NCI-H82 treated with DMSO at 0.1 percent for 48 hours (cell line): ENCODE measurements around the gene HIVEP3.

Source experiments
- DNase-seq: peaks from one replicate; lab custom pipeline; 2025; ENCODE audit not compliant: unreplicated experiment; lab: John Stamatoyannopoulos, UW

The HIVEP3 gene

GRCh38 chr1:41874903-41875411 lies 43.8 kb downstream of the HIVEP3 start:
- DNase-seq, result no peak

DNA sequence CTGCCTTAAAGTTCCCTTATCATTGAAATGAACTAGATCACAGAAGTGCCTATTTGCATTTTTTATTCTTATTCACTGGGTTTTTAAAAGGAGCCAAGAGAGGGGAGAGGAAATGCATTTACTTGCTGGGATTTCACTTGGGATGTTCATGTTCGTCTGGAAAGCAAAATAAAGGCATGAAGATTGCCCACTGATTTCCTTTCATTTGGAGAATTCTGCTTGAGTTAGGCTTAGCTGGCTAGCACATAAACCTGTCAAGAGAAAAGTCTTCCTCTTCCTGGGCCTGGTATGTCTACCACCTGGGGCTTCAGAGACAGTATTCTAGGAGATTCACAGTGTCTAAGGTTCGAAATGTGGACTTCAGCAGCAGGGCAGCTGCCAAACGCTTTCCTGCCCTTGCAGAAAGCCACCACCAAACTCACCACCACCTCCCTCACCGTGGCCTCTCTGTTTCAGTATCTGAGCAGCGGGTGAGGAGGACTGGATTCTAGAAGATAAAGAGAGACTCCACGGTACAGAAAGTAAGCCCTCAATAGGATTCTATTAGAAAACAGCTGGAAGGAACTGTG lies 44.5 kb downstream of the HIVEP3 start:
- no peak for DNase-seq

DNA sequence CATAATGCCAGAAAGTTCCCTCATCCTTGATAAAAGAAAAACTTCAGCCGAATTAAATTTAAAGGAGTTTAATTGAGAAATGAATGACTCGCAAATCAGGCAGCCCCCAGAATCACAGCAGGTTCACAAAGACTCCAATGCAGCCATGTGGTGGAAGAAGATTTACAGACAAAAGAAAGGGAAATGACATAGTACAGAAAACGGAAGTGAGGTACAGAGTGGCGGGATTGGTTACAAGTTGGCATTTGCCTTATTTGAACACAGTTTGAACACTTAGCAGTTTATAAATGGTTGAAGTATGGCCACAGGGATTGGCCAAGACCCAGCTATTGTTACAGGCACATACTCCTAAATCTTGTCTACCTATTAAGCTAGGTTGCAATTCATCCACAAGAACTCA lies 46.6 kb downstream of the HIVEP3 start:
- DNase-seq, result no peak

DNA sequence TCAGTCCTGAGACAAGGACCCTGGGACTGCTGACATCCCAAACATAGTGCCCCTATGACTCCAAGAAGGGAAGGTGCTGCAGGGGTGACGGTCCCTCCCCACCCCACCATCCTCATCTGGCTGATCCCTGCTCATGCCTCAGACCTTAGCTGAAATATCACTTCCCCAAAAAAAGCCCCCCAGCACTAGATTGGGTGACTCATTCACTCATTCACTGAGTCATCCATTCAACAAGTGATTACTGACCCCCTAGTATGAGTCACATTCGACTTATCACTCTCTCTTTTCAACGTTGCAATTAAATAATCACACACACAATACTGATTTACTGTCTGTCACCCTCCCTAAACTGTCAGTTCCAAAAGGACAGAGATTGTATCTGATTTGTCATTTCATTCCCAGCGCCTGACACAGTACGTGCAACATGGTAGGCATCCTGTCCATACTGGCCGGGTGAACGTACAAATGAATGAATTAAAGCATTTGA lies 48.6 kb downstream of the HIVEP3 start:
- no peak for DNase-seq

GRCh38 chr1:41868241-41868998 lies 50.3 kb downstream of the HIVEP3 start:
- no peak for DNase-seq

- DNase-seq, result no peak
Measured at GRCh38 chr1:41866285-41866684, 52.4 kb downstream of the HIVEP3 start.

GRCh38 chr1:41864471-41865040 lies 54.2 kb downstream of the HIVEP3 start:
- DNase-seq, result peak; percentile 96

- DNase-seq, result peak; percentile 58
Measured at GRCh38 chr1:41863718-41864117, 55.0 kb downstream of the HIVEP3 start.

GRCh38 chr1:41862384-41863221 lies 56.1 kb downstream of the HIVEP3 start:
- DNase-seq, result no peak

DNA sequence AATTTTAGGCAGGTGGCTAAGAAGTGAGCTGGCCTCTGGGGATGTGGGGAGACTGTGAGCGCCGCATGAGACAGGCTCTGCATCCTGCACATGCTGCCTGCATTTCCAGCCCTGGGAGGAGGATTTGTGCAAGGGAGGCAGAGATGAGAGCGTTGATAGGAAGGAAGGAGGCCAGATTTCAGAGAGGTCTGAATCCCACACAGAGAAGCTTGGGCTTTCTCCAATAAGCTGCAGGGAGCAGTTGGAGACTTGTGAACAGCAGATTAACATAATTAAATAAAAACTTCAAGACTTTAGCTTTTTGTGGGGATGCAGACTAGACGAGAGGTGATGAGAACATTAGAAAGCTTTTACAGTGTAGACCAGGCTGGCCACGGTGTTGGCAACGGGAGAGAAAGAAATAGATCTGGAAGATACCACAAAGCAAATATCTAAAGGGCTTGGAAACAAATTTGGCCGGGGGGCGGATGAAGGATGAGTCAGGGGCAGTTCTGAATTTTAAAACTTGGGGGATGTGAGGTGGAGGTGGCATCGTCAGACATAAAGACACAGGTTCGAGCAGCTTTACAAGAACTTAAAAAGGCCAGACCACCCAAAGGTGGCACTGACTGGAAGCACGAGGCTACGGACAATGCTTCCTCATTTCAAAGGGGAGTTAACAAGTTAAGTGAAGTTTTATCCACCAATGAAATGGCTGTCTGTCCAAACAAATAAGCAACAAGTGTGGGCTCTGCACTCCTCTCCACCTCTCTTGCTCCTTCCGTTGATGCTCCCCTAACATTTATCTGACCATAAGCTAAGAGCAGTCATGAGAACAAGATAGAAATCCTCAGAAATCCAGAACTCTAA lies 57.0 kb downstream of the HIVEP3 start:
- no peak for DNase-seq

DNA sequence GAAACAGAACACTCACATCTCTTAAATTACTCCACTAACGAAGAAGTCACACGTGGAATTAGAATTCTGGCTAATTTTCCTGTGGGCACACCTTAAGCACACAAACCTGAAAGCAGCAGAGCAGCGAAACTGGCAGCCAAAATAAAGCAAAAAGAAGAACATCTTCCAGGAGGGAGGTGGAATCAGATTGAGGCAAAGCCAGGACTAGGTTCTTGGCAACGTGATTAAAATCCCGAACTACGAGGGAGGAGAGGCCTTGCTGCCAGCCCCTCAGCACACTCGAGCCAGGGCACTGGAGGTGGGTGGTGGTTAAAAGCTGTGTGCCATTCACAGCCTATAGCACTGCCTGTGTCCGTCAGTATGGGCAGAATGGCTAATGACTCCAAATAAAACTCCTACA lies 58.0 kb downstream of the HIVEP3 start:
- no peak for DNase-seq

DNA sequence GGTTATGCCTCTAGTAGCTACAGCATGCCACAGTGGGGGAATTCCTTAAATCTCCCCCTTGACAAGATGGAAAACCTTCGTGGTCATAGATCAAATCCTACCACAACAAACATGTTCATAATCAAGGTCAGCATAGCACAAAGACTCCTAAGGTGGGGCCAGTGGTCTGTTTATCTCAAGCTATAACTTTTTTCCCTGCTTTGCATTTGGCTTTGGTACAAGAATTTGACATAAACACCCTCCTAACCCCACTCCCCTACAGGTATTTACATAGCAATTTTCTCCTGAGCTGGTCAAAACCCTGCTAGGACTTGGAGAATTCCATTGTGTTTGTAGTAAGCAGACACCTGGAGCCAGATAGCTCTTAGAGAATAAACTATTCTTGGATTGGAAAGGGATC lies 58.5 kb downstream of the HIVEP3 start:
- no peak for DNase-seq

DNA sequence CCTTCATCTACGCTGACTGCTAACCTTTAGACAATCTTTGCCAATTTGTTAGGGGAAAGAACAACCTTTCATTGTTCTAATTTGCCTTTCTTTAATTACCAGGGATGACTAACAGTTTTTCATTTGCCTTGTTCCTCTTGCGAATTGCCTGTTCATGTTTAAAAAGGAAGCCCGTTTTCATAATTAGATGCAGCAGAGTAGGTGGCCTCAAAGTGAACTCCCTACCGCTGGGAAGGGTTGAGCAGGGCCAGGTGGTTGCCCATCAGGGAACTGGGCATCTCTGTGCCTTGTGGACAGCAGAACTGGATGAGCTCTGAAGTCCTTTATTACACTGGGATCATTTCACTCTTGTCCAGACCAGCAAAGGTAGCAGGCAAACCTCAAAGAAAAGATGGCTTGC lies 59.0 kb downstream of the HIVEP3 start:
- no peak for DNase-seq

GRCh38 chr1:41856944-41857285 lies 61.8 kb downstream of the HIVEP3 start:
- no peak for DNase-seq

DNA sequence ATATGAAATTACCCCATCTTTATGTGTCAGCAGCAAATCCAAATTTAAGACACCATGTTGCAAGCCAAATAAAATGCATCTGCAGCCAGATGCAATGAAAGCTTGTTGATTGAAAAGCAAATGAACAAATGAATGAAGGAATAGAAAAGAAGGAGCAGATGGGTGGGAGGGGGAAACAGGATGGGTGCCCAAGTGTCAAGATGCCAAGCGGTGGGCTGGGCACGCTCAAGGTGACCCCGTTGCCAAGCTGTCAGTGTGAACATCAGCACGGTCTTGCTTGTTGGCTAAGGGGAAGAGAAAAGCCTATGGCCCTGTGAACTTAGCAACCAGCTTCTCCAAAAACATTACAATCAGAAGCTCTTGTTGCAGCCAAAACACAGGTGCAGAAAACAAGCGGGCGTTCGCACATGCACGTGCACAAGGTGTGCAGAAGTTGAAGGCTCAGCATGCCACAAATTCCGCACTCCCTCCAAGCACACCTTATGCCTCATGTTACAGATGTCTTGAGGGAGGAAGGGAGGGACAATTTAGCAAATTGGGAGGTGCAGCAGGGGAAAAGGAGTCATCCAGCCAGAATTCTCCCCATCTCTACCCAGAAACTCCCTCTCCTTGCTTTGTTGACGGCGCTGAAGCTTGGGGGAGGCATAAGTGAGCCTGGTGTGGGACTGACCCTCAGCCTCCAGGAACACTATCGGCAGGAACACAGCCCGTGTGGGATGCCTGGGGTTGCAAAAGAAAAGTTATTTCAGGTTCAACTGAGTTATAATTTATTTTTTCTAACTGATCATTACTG lies 62.4 kb downstream of the HIVEP3 start:
- DNase-seq, result no peak

- no peak for DNase-seq
Measured at GRCh38 chr1:41855713-41856112, 63.0 kb downstream of the HIVEP3 start.

DNA sequence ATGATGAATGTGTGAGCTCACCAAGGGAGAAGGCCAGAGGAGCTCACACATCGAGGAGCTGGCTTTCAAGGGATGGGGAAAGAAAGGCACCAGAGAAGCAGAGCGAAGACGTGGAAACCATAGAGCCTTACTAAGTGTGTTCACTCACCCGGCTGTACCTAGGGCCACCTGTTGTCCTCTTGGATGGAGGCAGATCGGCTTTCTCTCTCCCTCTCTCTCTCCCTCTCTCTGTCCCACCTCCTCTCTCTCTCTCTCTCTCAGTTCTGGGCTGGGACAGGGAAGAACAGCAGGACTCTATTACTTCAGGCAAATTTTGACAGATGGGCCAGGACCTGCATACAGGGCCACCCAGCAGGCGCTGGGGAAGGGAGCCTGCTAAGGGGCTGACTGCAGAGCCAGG lies 64.8 kb downstream of the HIVEP3 start:
- no peak for DNase-seq

DNA sequence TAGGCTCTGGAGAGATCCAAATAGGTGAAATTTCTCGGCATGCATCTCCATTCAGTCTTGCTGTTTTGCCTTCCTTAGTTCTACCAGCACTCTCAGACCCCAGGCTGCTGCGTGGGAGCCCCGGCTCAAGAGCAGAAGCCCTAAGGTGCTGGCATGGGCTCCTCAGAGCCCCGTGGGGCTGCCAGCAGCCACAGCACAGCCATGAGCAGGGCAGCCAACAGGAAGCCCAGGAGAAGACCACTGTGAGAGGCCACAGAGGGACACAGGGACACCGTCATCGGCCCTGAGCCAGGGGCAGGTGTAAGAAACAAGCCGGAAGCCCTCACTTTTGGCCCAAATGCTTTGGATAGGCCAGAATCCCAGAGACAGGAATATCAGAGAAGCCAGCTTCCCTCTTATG lies 66.6 kb downstream of the HIVEP3 start:
- DNase-seq, result no peak

DNA sequence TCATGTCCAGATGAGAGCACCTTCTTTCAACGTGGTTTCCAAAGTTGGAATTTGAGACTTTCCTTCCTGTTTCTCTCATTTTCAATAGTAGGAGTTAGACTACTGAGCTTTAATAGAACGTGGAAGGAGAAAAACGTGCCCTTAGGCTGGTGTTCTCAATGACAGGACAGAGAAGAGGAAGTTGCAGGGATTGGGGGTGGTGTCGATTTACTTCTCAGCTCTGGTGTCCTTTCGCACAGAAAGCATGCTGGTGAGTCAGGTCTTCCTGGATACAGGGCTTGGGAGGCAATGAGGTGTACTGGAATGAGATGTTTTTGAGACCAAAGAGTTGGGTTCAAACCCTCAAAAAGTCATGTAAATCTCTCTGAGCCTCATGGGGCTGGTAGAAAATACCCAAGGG lies 67.1 kb downstream of the HIVEP3 start:
- DNase-seq, result no peak

GRCh38 chr1:41850029-41850428 lies 68.7 kb downstream of the HIVEP3 start:
- no peak for DNase-seq
